GM19467 (cell line): Measurements from ENCODE around the gene MLLT3.
A peak's percentile ranks its signal among the peaks of the same experiment; 100 is the strongest.
"Not testable (repeated sequence)": the region's sequence is repeated elsewhere in the genome, so short reads cannot be mapped to it uniquely, and the experiment has no call there.

Experiments
- ATAC-seq: cut with Tn5 transposase; IDR thresholded peaks from one replicate; pipeline ENCODE4 v1.9.1; 2021; ENCODE audit warnings: mild to moderate bottlenecking, moderate library complexity; ENCODE audit not compliant: unreplicated experiment

The MLLT3 gene

DNA sequence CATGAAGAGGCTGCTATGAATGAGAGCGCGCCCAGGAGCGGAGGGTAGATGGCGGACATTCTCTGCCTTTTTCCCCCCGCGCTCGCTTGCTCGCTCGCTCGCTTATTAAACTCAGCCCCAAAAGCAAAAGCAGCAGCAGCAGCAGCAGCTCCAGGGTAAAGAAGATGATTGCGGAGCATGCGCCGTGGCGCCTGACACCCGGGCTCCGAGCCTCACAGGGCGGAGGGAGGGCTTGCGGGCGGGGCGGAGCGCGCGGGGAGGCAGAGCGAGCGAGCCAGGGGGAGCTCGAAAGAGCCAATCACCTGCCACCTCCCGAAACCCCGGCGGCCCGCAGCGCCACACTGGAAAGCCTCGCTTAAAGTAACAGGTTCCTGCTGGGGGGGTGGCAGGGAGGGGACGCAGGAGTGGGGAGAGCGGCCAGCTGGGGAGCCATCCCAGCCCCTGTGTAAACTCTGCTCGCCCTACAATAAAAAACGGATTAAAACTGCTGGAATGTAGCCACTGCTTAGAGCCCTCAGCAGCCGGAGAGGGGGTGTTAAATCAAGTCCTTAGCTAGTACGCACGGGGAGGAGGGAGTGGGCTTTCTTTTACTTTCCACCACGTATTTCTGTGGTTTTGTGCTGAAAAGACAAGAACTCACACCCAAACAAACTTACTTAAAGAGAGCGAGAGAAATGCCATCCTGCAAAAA is at the start of gene MLLT3:
Gene MLLT3, minus strand, starts transcription at position 170 of the 691 bp plus-strand sequence.
- ATAC-seq: peak; percentile 75

DNA sequence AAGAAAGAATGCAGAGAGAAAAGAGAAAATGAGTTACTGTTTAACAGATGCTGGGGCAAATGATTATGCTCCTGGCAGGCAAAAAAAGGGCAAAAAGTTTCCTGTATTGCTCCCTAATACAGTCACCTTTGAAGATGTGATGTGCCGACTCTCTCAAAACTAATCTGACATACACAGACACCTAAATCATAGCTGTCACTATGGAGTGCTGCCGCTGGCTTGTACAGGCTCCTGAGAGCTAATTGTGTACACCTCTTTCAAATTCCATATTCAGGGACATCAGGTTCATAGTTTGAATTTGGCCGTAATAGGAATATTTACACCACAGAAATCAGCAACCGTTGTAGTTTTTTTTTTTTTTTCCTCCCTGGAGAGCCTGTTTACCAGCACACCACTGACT is 49.3 kb upstream of the MLLT3 start:
- ATAC-seq: no peak

DNA sequence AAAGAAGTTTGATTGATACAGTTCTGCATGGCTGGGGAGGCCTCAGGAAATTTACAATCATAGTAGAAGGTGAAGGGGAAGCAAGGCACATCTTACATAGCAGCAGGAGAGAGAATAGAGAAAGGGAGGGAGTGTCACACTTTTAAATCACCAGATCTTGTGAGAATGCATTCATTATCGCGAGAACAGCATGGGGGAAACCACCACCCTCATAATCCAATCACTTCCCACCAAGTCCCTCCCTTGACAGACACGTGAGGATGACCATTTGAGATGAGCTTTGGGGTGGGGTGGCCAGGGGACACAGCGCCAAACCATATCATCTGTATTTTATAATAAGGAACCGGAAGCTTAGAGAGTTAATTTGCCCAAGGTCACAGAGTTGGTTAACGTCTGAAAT is 48.1 kb upstream of the MLLT3 start:
- ATAC-seq: no peak

DNA sequence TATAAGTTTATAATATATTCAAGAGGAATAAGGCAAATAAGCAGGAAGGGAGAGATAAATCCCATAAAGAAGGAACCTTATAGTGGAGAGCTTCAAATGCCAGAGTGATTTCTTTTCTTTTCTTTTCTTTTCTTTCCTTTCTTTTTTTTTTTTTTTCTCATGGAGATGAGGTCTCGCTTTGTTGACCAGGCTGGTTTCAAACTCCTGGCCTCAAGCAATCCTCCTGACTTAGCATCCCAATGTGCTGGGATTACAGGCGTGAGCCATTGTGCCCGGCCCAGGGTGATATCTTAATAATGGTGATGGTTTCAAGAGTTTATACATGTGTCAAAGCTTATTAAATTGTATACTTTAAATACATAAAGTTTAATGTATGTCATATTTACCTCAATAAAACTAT is 42.2 kb upstream of the MLLT3 start:
- no peak for ATAC-seq

DNA sequence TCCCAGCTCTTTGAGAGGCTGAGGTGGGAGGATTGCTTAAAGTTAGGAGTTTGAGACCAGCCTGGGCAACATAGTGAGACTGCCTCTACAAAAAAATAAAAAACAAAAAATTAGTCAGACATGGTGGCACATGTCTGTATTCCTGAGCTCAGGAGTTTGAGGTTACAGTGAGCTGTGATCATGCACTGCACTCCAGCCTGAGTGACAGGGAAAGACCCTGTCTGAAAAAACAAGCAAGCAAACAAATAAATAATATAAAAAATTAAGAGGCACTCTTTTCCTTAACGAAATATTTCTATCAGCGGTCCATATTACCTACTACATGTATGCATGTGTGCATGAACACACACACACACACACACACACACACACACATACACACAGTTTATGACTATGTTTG is 40.8 kb upstream of the MLLT3 start:
- no peak for ATAC-seq

DNA sequence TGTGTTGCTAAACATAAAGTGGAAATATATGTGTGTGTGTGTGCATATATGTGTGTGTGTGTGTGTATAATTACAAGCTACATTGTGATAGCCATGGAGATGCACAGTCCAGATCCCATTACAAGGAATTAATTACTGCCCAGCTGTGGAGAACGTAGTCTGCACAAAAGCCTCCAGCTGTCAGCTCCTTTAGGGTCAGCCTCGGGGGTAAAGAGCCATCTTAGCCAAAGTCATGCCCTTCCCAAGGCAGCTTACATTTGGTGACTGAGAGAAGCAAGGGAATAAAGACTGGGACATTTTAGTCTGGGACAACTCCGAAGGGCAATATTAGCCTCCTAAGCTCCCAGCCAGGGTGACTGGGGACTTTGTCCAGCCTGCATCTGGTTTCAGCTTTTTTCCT is 39.9 kb upstream of the MLLT3 start:
- no peak for ATAC-seq

DNA sequence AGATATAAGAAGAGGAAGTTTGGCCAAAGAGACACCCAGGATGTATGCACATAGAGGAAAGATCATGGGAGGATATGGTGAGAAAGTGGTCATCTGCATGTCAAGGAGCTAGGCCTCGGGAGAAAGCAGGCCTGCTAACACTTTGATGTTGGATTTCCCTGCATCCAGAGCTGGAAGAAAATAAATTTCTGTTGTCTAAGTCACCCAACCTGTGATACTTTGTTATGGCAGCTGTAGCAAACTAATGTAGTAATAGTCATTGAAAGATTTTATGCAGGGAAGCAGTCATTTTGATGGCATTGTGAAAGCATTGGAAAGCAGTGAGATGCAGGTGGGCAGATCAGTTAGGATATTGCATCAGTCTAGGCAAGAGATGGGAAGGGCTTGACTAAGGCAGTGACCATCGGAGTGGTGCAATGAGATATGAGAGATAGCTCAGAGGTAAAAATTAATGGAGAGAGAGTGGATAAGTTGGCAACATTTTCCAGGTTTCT is 37.2 kb upstream of the MLLT3 start:
- ATAC-seq: no peak

DNA sequence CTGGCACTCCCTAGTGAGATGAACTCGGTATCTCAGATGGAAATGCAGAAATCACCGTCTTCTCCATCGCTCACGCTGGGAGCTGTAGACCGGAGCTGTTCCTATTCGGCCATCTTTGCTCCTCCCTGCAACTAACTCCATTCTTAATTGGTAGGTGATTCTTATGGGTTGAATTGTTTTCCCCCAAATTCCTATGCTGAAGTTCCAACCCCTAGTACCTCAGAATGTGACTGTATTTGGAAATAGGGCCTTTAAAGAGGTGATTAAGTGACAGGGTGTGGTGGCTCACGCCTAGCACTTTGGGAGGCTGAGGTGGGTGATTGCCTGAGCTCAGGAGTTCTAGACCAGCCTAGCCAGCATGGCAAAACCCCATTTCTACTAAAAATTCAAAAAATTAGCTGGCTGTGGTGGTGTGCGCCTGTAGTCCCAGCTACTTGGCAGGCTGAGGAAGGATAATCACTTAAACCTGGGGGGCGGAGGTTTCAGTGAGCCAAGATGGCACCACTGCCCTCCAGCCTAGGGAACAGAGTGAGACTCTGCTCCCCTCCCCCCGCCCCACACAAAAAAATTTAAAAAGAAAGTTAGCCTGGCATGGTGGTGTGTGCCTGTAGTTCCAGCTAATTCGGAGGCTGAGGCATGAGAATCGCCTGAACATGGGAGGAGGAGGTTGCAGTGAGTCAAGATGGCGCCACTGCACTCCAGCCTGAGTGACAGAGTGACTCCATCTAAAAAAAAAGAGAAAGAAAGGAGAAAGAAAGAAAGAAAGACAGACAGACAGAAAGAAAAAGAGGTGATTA is 36.6 kb upstream of the MLLT3 start:
- ATAC-seq: no peak

DNA sequence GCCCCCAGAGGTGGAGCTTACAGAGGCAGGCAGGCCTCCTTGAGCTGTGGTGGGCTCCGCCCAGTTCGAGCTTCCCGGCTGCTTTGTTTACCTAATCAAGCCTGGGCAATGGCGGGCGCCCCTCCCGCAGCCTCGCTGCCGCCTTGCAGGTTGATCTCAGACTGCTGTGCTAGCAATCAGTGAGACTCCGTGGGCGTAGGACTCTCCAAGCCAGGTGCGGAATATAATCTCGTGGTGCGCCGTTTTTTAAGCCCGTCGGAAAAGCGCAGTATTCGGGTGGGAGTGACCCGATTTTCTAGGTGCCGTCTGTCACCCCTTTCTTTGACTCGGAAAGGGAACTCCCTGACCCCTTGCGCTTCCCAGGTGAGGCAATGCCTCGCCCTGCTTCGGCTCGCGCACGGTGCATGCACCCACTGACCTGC is 36.0 kb upstream of the MLLT3 start:
- not testable (repeated sequence) for ATAC-seq

DNA sequence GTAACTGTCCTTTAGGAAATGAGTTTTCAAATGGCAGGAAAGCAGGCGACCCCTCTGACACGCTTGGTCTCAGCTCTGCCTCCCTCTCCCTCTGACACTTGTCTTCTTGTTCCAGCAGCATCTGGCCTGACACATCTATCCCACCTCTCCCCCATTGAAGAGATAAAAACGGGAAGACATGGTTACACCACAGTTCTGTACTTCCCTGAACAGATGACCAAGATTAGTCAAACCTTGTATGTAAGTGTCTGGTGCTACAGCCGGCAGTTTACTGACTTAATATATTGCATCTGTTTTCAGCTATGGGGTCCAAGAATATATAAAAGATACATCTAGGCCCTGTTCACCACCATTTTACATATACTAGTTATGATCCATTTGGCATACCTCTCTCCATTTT is 29.6 kb upstream of the MLLT3 start:
- ATAC-seq: no peak

DNA sequence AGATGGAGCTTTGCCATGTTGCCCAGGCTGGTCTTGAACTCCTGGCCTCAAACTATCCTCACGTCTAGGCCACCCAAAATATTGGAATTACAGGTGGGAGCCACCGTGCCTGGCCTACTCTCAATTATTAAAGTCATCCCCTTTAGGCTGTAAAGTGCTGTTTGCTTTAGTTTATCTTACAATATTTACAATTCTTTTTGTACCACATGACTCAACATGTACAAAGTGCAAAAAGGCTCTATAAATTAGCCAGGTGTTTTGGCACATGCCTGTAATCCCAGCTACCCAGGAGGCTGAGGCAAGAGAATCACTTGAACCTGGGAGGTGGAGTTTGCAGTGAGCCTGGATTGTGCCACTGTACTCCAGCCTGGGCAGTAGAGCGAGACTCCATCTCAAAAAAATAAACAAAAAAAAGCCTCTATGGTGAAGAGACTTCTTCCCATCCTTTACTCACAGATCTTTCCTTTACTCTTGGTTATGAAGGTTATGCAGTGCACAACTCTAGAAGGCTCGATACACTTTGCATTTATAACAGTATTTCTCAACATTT is 28.5 kb upstream of the MLLT3 start:
- no peak for ATAC-seq

DNA sequence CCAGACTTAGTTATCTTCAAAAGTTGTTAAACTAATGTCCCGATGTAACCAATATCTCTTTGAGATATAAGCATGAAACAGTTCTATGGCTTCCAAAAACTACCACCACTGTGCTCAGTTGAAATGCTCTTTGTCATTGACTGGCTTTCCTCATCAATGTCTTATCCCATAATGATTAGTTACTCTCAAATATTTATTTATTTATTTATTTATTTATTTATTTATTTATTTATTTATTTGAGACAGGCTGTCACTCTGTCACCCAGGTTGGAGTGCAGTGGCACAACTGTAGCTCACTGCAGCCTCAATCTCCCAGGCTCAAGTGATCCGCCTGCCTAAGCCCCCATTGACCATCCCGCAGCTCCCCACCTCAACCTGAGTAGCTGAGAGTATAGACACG is 28.0 kb upstream of the MLLT3 start:
- no peak for ATAC-seq

DNA sequence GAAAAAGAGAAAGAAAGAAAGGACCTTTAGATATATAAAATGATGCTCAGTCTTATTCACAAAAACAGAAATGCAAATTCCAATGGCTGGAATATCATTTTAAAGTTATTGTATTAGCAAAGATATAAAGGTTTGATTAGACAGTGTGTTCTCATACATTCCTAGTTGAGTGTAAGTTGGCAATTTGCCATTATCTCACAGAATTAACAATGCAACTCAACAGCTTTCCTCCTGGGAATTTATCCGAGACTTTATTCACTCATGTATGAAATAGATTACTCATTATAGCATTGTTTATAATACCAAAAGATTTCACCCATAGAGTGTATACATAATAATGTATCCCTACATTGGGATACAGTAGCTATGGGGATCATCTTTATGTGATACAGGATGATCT is 27.1 kb upstream of the MLLT3 start:
- ATAC-seq: no peak

DNA sequence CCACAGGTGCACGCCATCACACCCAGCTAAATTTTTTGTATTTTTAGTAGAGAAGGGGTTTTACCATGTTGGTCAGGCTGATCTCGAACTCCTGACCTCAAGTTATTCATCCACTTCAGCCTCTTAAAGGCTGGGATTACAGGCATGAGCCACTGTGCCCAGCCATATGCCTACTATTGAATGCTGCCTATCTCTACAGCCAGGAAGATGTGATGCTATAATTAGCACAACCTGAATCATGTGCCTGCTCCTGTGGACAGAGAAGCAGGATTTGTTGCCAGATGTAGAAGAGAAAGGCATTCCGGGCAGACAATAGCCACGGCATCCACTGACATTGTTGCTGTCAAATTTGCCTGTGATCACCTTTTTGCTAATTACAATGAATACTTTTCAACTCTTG is 24.4 kb upstream of the MLLT3 start:
- ATAC-seq: no peak

DNA sequence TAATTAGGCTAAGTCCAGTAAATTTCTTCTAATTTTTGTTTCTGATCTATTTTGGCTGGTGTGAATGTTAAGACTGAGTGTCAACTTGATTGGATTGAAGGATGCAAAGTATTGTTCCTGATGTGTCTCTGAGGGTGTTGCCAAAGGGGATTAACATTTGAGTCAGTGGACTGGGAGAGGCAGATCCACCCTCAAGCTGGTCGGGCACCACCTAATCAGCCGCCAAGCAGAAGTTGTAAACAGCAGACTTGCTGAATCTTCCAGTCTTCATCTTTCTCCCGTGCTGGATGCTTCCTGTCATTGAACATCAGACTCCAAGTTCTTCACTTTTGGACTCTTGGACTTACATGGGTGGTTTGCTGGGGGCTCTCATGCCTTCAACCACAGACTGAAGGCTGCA is 21.4 kb upstream of the MLLT3 start:
- ATAC-seq: no peak

DNA sequence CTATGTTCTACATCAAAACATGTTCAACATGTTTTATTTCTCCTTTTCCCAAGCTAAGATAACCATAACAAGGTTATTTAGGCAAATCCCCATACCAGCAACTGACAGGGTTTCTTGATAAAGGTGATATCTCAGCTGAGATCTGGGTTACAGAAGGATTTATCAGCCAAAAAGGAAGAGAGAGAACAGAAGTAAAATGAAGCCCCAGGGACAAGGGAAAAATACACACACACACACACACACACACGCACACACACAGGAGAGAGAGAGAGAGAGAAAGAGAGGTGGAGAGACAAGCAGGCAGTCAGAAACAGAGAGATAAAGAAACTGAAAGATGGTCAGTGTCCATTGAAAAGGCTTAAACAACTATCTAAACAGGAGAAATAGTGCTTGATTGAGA is 19.7 kb upstream of the MLLT3 start:
- ATAC-seq: no peak

DNA sequence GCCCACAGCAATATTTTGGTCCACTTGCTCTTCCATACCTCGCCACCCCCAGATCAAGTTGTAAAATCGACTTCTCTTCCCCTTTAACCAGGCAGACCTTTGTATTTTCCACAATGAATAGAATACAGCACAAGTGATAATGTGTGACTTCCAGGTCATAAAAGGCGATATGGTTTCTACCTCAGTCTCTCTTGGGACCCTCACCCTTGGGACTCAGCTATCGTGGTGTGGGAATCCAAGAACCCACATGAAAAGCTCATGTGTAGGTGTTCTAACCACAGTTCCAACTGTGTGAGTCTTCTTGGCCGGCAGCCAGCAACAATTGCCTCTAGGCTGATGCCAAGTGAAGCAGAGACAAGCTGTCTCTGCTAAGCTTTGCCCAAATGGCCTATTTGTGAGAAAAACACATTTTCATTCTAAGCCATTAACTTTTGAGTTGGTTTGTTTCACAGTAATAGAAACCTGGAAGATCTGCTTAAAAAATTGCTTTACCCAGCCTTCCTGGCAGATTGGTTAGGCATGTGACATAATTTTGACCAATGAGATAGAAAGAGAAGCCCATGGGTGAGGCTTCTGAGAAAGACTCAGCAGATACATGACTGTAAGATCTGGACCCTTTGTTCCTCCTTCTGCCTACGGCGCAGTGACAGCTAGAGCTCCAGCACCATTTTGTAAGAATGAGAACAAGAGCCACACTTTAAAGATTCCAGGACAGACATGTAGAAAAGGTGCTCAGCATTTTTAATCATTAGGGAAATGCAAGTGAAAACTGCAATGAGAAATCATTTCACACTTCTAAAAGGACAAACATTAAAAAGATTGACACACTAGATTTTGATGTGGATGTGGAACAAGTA is 18.3 kb upstream of the MLLT3 start:
- ATAC-seq: peak; percentile 86

DNA sequence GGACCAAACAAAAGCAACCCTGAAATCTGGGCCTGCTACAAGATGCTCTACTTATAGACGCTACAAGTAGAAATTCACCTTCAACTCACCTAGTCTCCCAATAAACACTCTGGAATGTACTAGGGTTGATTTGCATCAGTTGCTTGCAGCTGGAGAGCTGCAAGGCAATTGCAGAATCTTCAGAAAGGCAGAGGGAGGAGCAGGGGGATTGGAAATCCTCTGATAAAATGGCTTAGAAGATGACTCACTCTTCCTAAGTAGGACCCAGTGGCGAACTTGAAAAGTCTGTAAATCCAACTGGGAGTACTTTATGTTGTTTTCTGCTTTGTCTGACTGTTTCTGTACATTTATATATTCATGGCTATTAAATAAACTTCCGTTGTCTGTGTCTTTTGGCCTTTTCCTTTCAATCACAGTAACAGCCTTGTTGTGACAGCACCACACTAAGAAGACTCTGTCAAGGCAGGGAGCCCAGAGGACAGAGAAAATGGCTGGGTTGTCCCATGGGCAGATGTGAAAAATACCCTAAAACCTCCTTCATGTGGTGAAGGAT is 14.7 kb upstream of the MLLT3 start:
- ATAC-seq: no peak

DNA sequence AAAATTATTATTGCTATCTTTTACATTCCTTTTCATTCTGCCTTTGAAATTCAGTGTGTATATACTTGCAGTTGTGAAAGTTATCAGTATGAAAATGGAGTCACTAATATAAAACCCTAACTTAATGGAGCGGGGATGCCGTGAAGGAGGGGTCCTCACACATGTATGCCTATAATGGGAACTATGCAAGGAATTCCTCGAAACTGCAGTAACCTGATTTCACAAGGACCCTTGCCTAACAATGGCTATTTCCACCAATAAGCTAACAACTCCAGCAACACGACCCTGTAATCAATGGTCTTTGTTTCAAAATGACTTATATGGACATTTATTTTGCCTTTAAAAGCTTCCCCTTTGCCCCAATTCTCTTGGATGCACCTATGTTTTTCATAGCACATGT is 12.6 kb upstream of the MLLT3 start:
- no peak for ATAC-seq

DNA sequence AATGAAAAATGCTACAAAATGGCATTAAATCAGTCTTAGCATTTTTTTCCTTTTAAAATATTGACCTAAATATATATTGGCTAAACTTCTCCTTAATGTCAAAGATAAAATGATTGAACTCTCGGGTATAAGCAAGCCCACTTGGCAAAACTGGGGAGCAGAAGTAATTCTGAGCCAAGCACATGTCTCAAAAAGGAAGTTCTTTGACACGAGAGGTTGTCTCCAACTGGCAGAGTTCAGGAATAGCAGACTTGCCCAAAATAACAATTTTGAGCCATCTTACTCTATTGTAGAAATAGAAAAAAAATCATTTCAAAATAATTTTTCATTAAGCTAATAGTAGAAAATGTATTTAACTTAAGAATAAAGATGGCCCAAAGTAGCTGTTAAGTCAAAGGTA is 10.4 kb upstream of the MLLT3 start:
- no peak for ATAC-seq
